CD4-positive, alpha-beta T cell treated with Interleukin-6 for 4 hours (primary cell): Measurements from ENCODE around the gene LEMD2.

Experiments used
- DNase-seq: peaks from one replicate; pipeline ENCODE4 v3.0.0-alpha.2; 2020; ENCODE audit warnings: mixed read lengths

Gene LEMD2

DNA sequence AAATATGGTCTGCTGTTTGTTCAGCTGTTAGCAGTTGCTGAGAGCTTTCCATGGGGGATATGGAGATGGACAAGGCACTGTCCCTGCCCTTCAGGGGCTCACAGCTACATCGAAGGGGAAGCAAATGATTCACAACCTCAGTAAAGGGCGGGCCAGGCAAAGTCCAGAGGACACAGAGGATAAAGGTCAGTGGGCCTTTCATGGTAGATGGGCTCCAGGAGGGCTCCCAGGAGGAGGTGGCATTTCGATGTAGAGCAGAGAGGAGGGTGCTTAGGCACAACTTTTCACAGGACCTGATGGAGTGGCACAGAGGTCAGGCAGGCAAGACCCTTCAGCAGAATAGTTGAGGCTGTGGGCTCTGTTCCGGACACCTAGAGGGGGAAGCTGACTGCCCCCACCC is 30.1 kb upstream of the LEMD2 start:
- DNase-seq, result no peak

DNA sequence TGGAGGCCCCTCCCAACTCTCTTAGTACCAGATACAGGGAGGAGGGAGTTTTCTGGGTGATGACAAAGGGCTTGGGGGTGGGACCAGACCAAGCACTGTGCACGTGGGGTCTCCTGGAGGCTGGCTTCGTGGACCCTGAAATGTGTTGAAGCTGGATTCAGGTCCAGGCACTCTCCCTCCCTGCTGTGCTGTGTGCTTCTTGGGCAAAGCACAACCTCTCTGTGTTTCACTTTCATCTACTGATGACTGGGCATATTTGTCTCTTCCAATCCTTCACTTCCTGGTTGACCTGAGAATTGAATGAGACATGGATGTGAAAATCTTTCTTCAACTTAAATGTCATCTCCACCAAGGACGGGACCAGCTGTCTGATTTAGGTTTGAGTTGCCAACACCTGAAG is 29.4 kb upstream of the LEMD2 start:
- DNase-seq, result no peak

DNA sequence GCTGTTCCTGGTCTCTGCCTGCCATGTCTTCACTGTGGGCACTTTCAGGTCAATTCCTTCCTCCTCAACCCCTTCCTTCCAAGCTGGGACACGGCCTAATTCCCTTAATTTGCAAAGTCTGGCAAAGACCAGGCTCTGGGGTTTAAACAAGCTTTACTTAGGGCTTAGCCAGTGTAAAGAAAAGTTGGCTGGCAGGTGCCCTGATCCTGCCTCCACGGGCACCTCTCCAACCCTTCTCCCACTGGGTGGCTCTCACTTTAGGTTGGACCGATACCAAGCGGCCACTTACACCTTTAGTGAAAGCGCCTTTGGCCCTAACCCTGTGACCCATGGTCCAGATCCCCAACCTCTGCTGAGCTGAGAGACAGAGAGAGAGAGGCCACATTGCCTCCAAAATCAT is 28.6 kb upstream of the LEMD2 start:
- DNase-seq, result no peak

DNA sequence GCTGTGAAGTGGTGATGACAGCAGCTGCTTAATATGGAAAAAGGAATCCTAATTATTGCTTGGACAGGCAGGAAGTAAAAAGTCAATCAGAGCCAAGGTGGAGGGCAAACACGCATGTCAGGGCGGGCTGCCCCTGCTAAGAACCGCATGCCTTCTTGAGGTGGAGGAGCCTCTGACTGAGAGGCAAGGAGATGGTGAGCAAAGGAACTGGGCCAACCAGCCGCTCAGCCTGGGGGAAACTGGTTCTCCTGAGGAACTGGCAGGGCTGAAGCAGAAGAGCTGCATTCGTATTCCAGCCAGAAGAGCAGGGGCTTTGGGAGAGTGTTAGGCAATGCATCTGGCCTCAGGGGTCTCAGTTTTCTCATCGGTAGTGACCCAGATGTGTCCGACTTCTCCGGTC is 28.0 kb upstream of the LEMD2 start:
- no peak for DNase-seq

DNA sequence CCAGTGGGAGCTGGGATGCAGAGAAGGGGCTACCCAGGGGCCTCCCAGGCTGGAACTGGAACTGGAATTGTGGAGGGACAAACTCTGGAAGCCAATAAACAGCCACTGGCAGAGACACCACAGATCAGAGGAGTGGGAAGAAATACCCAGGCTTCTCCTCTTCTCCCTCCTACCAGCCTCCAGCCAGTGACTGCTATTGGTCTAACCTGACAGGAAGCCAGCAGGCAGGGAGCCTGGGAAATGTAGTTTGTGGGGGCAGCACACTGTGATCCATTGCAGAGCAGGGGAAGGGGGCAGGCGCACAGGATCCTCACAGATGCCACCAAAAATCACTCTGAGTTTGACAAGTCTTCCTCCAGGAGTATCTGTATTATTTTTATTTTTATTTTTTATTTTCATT is 26.9 kb upstream of the LEMD2 start:
- peak; percentile 9 for DNase-seq

DNA sequence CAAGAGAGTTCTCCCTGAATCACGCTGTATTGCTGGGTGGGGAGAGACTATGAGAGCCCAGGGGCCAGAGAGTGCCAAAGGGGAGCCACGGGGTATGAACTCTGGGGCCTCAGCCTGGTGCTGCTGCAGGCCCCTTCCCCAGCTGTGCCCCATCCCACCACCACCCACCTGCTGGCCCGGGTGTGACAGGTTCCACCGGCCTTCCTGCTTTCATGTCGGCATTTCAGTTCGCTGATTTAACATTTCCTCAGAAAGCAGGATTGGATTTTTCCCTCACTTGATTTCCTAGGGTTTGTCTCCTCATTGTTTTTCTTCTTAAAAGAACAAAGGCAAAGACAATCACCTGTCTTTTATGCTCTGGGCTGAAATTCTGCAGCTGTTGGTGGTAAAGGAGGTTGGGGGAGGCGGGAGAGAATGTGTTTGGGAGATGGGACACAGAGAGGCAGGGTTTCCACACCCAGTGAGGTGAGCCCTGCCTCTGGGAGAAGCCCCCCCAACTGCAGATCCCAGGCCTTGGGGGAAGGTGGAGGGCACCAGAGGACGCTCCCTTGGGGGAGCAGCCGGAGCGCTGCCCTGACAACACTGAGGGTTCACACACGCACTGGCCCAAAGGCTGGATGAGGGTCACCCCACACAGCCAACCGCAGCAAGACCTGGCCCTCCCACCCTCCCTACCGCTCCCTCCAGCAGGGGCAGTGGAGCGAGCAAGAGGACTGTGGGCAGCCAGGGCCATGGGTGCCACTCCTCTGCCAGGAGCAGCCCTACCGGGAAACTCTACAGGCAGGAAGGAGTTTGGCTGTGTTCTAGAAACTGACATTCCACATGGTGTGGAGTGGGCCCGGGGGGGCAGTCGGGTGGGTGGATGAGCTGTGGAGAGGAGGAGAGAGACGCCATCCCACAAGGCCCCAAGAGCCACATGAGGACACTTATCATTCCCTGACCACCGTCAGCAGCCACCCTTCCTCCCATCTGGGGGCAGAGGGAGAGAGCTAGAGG is 25.4 kb upstream of the LEMD2 start:
- no peak for DNase-seq

DNA sequence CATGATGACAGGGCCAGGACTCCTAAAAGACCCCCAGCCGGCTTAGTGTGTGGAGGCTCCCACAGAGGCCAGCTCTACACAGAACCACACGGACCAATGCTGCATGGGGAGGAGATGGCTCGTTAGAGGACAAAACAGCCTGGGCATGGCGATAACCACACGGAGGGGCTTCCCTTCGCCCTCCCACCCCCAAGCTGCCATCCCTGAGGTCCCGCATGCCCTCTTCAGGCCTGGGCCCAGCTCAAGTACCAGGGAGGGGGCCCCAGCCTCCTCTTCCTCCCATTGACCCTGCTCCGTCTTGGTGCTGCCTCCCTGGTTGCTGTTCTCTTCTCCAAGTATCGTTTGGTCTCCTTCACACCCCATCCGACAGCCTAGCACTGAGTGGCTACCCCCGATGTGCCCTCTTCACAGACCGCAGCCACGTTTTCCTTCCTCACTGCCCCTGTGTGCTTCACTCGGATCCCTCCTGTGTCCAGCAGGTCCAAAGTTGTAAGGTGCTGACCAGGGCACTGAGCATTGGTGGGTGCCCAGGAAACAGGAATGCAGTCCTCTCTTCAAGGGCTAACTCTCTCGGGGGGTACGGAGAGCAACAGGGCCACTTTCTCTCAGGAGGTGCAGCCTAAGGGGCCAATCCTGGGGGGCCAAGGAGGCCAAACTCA is 24.4 kb upstream of the LEMD2 start:
- DNase-seq, result no peak

DNA sequence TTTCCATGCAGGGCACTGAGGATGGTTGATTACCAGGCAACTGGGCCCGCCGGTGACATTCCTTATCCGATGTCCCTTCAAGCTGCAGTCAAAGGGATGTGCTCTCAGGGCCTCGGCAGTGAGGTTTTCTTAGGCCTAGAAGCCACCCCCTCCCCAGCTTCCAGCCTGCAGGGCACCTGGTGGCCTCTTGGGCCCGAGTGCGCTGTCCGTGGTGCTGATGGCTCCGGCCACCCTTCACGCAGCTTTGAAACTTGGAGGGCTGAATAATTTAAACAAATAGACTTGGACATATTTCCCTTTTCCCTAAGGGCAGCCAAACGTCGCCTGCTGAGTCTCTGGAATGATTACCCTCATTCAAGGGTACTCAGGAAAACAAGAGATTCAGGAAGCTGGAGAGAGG is 23.7 kb upstream of the LEMD2 start:
- peak; percentile 32 for DNase-seq

DNA sequence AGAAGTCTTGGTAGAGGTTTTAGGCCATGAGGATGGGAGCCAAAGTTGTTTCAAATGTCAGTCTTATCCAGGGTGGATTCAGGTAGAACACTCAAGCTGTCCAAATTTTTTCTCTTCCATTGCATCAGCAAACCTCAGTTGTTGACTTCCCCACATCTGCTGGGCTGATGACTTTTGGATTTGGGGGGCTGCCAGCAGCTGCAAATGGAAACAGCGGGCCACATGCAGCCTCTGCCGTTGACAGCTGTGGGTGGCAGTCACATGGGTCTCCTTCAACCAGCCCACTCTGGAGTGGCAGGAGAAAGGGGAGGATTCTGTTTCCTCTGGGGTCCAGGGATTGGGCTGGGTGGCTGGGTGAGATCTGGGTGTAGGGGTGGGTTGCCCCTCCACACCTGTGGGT is 20.7 kb upstream of the LEMD2 start:
- no peak for DNase-seq

DNA sequence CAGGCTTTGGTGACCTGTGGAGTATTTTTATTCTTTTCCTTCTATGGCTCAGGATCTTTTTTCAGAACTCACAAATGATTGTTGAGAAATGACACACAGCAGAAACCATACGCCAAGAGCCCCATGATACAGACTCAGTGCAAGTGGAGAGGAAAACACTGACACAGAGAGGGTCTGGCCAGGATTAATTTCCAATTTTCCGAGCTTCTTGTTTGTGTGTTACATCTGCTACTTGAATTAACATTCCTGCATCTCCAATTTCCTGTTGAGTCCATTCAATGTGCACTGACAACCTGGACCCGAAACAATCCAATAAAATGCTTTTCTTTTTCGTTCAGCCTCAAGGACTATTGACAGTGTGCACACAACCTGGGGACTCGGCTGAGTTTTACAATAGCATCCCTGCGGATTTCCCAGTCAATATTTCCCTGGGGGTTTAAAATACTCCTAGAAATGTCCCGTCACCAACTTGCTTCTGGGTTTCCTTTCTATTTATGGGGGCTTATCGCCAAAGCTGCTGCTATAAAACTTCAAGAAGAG is 19.8 kb upstream of the LEMD2 start:
- DNase-seq, result no peak

DNA sequence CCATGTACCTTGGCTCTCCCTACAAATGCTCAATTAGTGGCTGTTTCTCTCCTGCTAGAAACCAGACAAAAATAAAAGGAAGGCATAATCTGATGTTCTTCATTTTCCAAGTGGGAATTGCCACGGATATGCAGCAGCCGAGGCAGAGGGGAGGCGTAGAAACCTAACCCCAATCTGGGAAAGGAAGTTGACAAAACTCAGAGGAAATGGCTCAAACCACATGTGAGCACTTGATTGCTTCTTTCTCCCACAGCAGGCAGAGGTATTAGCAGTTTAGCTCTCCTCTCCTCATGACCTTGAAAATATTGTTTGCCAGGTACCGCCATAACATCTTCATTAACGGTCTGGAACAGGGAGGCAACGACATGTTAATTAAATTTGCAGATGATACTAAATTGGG is 18.7 kb upstream of the LEMD2 start:
- no peak for DNase-seq

DNA sequence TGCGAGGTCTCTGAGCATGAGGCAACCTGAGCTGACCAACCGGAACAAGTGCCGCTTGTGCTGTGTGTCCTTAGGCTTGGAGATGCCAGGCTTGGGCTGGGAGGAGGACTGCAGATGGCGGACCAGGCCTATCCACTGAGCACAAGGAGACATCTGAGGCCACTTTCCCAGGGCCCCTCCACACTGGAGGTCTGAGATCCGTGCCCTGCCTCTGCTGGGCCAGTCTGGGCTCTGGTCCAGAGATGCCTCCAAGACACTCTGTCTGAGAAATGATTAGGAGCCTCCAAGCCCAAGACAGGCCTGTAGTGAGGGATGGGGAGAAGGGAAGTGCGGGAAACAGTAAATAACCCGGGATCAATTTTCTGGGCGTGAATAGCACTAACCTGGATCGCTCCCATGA is 17.9 kb upstream of the LEMD2 start:
- no peak for DNase-seq

DNA sequence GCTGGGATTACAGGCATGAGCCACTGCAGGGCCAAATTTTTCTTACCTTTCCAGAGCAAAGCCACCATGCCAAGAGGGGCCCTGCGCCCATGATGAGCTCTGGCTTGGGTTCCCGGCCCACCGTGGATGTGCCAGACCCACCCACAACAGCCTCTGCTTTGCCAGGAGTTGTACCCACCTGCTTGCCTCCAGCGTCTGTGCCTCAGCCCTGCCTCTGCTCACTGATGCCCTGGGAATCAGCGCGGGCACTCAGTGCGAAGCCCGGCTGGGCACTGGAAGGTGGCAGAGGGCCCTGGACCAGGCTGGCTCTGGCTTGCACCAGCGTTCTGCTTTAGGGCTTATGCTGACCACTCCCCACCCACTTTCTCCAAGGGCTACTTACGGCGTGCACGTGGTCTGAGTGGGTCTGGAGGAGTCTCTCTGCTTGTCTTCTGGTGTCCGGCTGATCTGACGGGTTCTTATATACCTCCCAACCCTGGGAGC is 14.7 kb upstream of the LEMD2 start, which contains the start of gene MLN:
Gene MLN, minus strand, starts transcription at position 433 of the 483 bp plus-strand sequence. CDS start 2,840 bp downstream, outside the sequence.
- DNase-seq, result no peak

DNA sequence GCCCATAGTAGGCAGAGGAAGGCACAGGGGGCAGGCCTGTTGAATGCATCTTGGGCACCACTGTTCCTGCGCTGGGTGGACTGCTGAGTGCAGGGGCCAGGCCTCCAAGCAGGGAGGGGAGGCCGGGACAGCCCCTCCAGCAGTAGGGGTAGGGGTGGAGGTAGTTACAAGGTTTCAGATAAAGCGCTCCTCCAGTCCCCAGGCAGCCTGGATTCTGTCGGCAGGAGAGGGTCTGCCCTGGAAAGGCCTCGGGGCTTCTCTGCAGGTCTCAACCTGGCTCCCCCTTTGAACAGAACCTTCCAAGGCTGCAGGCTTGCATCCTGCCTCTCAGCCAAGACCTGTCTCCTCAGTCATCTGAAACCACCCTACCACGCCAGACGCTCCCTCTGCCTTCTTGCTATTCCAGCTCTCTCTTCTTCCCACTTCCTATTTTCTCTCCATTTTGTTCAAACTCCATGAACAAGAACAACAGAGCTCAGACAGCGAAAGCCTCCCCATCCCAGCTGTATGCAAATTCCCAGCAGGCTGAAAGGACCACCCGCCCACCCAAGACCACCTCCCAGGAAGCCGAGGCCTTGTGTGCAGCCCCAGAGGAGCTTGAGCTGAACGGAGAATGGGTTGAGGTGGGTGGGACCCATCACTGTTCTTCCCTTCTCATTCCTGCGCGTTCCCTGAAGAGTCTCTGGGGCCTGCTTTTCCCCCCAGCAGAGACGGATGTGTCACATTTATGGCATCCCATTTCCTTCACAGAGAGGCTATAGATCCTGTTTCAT is 13.4 kb upstream of the LEMD2 start:
- no peak for DNase-seq

DNA sequence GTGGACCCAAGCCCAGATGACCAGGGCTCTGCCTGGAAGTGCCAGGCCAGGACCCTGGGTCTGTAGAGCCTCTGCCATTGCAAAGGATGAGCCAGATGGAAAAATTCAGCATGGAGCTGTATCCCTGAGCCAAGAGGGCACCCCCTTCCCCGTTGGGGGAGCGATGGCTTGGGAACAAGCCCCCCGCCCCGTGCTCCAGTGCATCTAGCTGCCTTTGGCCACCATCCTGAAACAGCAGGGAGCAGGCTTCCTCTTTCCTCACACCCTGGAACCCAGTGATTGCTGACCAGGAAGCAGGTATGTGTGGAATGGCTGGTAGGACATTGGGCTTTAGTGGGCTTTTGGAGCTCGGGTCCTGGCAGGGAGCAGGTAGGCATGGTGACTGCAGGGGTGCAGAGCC is 12.7 kb upstream of the LEMD2 start:
- no peak for DNase-seq

DNA sequence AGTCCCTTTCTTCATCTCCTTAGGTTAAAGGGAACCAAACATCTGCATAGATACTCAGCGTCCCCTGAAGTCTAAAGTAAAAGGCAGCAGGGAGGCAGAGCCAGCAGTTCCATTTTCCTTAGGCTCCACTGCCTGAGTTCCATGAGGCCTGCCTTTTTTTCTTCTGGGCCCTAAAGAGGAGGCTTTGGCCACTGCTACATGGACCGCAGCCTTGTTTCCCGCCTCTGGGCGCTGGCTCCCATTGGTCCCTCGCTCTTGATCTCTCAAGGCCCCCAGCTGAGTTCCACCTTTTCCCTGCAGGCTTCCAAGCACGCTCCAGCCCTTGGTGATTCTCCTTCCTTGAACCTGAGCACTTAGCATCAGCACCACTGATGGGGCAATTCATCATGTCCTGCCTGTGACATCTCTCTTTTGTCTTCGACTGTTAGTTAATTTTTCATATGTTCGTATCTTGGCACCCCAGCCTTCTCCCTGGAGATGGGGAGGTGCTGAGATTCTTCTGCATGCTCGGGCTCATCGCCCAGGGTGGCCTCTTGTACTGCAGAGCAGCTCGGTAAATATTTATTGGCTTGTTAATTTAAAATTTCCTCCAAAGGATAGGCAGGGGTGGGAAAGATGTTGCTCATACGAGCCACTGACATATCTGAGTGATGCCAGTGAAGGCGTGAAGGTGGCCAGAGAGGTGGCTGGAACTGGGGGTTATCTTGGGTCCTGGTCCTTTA is 11.5 kb upstream of the LEMD2 start:
- no peak for DNase-seq

DNA sequence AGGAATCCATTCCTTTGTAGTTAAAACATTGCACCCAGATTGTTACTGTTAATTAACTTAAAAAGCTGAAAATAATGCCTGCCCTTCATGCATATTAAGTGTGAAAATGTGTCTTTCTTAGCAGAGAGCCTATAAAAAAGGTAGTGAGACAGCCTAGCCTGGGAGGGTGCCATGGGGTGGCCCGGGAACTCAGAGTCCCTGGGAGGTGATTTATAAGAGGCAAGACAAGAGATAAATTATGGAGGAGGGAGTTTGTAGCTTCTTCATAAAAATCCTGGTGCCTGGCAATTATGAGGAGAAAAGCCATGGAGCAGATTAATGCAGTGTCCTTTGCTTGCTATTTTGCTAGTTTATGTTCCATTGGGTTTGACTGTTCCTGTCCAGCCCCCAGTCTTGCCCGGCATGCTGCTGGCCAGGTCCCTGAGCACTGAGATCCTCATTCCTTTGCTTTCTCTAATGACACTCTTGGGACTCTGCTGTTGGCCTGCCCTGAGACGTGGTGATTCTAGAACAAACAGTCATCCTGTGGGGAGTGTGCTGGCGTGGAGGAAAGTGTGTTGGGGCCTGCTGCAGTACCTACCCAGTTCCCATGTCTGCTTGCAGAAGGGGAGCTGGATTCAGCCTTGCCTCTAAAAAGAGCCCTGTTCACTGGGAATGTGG is 10.7 kb upstream of the LEMD2 start:
- no peak for DNase-seq

DNA sequence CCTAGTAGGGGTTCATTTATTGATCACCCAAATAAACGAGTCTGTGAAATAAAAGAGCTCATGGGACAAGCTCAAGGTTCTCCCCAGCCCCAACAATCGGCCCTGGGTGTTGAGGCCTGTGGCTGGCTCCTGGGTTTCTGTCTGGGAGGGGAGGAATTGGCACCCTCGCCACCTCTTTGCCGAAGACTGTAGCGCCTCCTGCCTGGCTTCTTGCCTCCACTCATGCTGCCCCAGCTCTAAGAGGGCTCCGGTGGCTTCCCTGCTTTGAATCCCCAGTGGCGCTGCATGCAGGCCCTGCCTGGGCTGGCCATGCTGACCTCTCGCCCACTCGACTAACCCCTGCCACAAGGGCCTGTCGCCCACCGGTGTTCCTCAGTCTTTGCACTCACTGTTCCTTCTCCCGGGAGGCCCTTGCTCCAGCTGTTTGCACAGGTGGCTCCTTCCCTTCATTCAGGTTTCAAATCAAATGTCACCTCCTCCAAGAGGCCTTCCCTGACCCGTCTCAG is 9.5 kb upstream of the LEMD2 start:
- no peak for DNase-seq

DNA sequence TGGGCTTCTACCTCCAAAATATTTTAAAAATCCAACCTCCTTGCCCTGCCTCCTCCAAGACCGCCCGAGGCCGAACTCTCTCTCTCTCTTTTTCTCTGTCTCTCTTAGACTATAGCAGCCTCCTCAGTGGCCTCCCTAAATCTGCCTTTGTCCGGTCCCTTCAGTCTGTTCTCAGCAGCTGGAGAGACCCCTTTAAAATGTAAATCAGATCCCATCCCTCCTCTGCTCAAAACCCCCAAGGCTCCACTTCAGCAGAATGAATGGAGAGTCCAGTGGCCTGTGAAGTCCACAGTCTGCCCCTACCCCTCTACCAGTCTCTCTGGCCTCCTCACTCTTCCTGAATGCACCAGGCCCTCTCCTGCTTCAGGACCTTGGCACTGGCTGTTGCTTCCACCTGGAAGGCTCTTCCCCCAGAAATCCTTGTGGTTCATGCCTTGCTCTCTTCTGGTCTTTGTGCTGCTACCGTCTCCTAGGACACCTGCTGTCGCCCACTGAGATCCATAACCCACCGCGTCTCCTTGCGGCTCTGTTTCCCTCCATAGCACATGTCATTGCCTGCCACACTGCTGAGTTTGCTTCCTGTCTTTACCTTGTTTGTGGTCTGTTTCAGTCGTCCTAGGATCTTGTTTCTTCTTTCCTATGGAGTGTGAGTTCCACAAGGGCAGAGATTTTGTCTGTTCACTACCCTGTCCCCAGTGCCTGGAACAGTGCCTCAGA is 8.9 kb upstream of the LEMD2 start:
- no peak for DNase-seq

DNA sequence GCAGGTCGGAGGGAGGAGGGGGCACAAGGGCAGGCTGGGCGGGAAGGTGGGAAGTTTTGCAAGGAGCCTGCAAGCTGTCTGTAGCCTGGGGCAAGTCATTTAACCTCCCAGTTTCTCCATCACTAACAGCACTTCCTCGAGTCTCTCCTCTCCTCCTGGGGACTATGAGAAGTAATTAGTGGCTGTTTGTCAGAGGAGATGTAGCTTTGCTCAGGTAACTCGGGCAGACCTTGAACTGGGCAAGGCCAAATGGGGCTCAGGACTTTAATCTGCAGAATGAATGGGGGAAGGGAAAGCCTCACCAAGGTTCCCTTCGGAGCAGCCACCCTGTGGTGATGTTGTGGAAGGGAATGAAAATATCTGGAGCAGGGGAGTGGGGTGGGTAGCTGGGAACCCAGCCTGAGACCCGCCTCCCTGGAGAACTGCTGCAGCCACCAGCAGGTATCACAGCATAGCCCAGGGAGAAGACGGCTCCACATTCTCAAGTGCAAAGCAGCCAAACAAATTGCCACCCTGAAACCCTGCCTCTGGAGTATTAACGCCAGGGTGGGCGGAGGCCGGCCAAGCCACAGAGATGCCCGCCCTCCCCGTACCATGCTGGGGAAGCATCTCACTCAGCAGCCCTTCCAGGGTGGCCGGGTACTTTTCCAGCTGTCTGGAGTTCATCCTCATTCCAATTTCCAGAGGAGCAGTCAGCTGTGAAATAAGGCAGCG is 6.1 kb upstream of the LEMD2 start:
- DNase-seq, result no peak
